ENCODE results near the gene ARHGEF28.

Gene ARHGEF28

DNA sequence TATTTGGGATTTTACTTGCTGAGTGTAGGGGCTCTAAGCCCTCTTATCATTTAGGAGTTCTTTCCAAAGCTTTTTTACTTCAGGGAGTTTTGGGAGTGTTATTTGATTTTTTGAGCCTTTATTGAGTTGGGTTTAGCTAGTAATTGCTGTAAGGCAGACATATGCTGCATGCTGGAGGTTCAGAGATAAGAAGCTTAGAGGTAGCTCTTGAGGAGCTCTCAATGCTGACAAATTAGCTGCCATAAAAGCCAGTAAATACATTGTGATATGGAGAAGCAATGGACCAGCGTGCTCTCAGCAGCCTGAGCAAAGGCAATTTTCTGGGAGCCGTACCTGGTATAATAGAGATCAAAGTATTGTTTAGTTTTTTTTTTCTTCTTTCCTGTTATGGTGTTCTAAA lies 11.6 kb downstream of the ARHGEF28 start:
- Mint-ChIP-seq H3K27me3 (peaks cover 16% of the 10 kb centered on the region), H3K36me3 (ENCODE audit: low read depth) (no peaks in the 10 kb centered on the region), H3K27ac (no peak overlapping the region), H3K4me3 (no peak overlapping the region), H3K4me1 (ENCODE audit: low read depth) (no peaks in the 10 kb centered on the region), H3K9me3 (no peaks in the 10 kb centered on the region)
- DNase-seq = no peak

DNA sequence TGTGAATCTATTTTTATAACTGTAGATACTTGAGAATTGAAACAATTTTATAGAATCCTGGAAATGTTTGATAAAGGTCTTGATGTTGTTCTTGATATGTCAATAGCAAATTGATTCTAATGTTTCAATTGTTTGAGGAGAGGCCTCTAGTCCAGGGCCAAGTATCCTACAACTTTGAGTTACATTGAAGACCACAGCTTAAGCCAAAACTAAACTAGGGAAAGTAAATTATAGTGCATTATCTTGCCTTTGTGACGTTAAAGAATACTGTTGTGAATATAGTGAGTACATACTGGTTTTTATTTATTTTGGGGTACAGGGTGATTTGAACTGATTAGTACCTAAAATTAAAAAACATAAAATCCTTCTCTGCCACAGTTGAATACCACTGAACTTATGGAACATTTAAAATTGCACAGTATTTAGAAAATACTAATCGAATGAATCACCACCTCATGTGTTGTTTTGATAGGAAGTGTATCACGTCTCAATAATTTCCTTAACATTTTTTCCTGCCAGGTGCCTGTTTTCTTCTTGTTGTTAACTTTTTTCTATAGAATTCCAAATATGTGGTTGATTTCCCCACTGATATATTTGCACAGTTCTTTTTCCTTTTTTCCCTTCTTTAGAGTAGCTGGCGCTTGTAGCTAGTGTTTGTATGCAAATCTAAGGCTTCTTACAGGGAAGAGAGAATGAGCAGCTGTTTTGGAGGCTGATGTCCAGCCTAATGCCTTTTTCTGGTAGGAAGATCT lies 12.5 kb downstream of the ARHGEF28 start:
- no peak for DNase-seq
- H3K27me3 Mint-ChIP-seq = peaks cover 12% of the 10 kb centered on the region
- no peak overlapping the region for H3K4me3 Mint-ChIP-seq
- H3K9me3 Mint-ChIP-seq = no peaks in the 10 kb centered on the region
- no peaks in the 10 kb centered on the region for H3K36me3 Mint-ChIP-seq (ENCODE audit: low read depth)
- H3K4me1 Mint-ChIP-seq (ENCODE audit: low read depth) = no peaks in the 10 kb centered on the region
- H3K27ac Mint-ChIP-seq = no peak overlapping the region

GRCh38 chr5:73640861-73641320 lies 14.9 kb downstream of the ARHGEF28 start:
- Mint-ChIP-seq H3K9me3 (no peaks in the 10 kb centered on the region), H3K4me1 (ENCODE audit: low read depth) (no peaks in the 10 kb centered on the region), H3K36me3 (ENCODE audit: low read depth) (no peaks in the 10 kb centered on the region), H3K4me3 (no peak overlapping the region), H3K27me3 (peaks cover 13% of the 10 kb centered on the region), H3K27ac (no peak overlapping the region)
- no peak for DNase-seq

DNA sequence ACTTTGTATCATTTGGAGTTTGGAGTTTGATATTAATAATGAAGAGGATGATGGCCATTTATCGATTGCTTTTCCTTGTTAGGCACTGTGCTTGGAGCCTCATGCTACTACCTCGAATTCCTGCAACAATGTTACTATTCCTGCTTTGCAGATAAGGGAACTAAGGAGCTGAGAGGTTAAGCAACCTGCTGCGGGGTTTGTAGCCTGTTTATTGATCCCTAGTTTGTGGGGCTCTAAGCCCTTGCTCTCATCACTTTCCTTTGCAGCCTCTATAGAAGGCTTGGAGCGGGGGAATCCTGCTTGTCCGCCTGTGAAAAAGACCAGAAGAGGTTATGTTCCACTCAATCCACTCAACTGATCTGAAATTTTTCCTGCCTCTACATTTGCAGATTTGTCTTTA lies 15.8 kb downstream of the ARHGEF28 start:
- DNase-seq = no peak

DNA sequence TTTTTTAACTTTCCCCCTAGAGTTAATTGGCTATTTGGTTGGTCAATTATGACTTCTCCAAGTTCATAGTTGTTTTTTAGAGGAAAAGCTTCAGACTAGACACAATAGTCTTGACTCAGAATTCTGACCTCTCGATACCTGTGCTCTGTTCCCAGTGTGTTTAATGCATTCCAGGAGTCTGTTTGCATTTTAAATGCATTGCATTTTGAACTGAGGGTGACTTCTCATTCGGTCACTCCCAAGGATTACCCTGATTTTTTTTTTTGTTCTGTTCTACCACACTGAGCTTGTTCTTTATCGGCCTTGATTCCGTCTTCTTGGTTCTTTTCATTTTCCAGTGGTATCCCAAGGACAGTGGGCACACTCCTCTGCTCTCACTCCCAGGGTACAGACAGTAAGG lies 16.3 kb downstream of the ARHGEF28 start:
- no peak for DNase-seq
- Mint-ChIP-seq H3K4me1 (ENCODE audit: low read depth) (no peaks in the 10 kb centered on the region), H3K27ac (no peak overlapping the region), H3K27me3 (peaks cover 20% of the 10 kb centered on the region), H3K36me3 (ENCODE audit: low read depth) (no peaks in the 10 kb centered on the region), H3K4me3 (no peak overlapping the region), H3K9me3 (no peaks in the 10 kb centered on the region)

More for the DNA sequence above, 15.8 kb downstream of the ARHGEF28 start:
- no peaks in the 10 kb centered on the region for H3K4me1 Mint-ChIP-seq (ENCODE audit: low read depth)
- H3K27ac Mint-ChIP-seq = no peak overlapping the region
- no peak overlapping the region for H3K4me3 Mint-ChIP-seq
- H3K9me3 Mint-ChIP-seq = no peaks in the 10 kb centered on the region
- peaks cover 20% of the 10 kb centered on the region for H3K27me3 Mint-ChIP-seq
- H3K36me3 Mint-ChIP-seq (ENCODE audit: low read depth) = no peaks in the 10 kb centered on the region

DNA sequence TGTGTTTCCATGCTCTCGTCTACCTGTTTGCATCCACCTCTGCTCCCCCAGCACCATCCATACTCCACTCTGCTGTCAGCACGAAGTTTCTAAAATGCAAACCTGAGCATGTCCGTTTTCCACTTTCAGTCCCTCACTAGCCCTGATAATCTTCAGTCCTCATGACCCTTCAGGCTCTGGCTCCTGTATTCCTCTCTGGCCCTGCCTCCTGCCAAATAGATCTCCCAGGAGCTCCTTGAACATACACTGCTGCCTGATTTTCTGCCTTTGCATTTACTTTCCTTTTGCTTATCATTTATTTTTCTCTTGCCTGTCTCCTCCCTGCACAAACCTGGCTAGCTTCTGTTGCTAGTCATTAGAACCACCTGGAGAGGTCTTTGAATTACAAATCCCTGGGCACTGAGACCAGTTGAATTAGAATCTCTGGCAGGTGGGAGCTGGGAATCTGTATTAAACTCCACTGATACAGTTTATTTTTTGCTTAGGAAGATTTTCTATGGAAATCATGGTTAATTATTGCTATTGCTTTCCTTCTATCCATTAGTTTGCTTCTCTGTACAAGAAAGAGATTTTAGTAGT lies 18.5 kb downstream of the ARHGEF28 start:
- peaks cover 31% of the 10 kb centered on the region for H3K27me3 Mint-ChIP-seq
- H3K36me3 Mint-ChIP-seq (ENCODE audit: low read depth) = no peaks in the 10 kb centered on the region
- no peaks in the 10 kb centered on the region for H3K9me3 Mint-ChIP-seq
- H3K4me1 Mint-ChIP-seq (ENCODE audit: low read depth) = no peaks in the 10 kb centered on the region
- no peak for DNase-seq
- H3K4me3 Mint-ChIP-seq = no peak overlapping the region
- no peak overlapping the region for H3K27ac Mint-ChIP-seq

DNA sequence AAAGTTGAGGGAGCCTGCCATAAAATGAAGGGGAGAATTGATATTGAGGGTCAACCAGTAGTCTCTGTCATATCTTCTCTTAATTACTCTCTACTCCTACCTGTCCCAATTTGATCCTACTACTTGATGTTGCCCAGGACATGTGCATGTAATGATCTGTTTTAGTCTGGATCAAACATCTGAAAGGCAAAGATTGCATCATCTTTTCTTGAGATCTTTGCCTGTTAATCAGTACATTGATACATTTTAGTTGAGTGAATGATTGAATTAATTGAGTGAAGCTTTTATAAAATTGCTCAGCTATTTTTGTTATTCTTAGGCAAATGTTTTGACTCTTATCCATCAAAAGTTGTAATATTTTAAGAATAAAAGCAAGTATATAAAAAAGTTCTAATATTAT lies 21.7 kb downstream of the ARHGEF28 start:
- Mint-ChIP-seq H3K4me3 (no peak overlapping the region), H3K4me1 (ENCODE audit: low read depth) (no peaks in the 10 kb centered on the region)

GRCh38 chr5:73648515-73648914 lies 22.5 kb downstream of the ARHGEF28 start:
- DNase-seq = no peak
- Mint-ChIP-seq H3K9me3 (no peaks in the 10 kb centered on the region), H3K4me1 (ENCODE audit: low read depth) (no peaks in the 10 kb centered on the region), H3K4me3 (no peak overlapping the region), H3K36me3 (ENCODE audit: low read depth) (no peaks in the 10 kb centered on the region), H3K27me3 (peaks cover 29% of the 10 kb centered on the region), H3K27ac (no peak overlapping the region)

More for the DNA sequence above, 21.7 kb downstream of the ARHGEF28 start:
- no peak for DNase-seq
- H3K36me3 Mint-ChIP-seq (ENCODE audit: low read depth) = no peaks in the 10 kb centered on the region
- no peak overlapping the region for H3K27ac Mint-ChIP-seq
- no peaks in the 10 kb centered on the region for H3K9me3 Mint-ChIP-seq
- H3K27me3 Mint-ChIP-seq = peaks cover 29% of the 10 kb centered on the region

GRCh38 chr5:73649926-73650325 lies 23.9 kb downstream of the ARHGEF28 start:
- Mint-ChIP-seq H3K36me3 (ENCODE audit: low read depth) (no peaks in the 10 kb centered on the region), H3K4me1 (ENCODE audit: low read depth) (no peaks in the 10 kb centered on the region), H3K27ac (no peak overlapping the region), H3K27me3 (peaks cover 29% of the 10 kb centered on the region), H3K4me3 (no peak overlapping the region), H3K9me3 (no peaks in the 10 kb centered on the region)
- no peak for DNase-seq

DNA sequence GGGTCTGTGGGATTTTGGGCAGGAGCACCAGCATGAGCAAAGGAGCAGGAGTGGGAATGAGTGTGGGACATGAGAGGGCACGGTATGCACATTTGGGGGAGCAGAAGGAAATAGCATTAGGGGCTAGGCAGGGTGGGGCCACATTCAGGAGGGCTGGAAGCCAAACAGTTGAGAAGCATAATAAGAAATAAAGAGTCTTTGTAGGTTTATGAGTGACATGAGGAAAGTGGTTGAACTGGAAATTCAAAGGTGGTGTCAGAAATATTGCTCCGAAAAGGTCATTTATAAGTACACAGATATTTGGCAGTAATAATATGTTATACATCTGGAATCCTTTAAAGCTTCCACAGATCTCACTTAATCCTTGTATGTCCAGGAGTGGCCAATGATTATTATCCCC lies 26.4 kb downstream of the ARHGEF28 start:
- Mint-ChIP-seq H3K4me3 (no peak overlapping the region), H3K9me3 (no peaks in the 10 kb centered on the region), H3K27ac (no peak overlapping the region), H3K27me3 (peaks cover 18% of the 10 kb centered on the region), H3K36me3 (ENCODE audit: low read depth) (no peaks in the 10 kb centered on the region), H3K4me1 (ENCODE audit: low read depth) (no peaks in the 10 kb centered on the region)
- no peak for DNase-seq

DNA sequence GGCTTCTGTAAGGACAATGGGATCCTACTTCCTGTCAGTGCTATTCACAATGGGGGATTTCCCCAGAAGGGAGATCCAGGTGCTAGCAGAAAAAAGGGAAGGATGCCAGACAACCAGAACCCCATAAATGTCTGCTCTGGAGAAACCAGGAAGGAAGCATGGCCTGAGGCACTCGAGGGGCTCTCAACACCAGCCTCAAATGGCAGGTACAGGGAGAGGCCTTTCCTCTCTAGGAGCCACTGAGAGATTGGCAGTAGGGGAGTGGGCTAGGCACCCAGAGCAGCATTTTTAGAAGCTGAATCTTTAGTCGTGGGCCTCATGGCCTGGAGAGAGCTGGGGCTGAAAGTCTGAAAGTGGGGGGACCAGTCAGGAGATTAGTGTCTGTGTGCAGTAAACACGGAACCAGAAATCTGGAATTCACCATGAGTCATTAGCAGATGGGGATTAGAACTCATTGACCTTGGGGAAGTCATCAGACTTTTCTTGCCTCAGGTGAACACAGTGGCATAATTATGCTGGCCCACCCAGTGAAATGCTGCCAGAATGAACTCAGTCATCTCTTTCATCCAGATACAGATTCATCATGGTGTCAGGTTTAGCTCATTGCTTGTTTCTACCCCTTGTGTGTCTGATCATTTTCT lies 28.3 kb downstream of the ARHGEF28 start:
- H3K9me3 Mint-ChIP-seq = no peaks in the 10 kb centered on the region
- no peak overlapping the region for H3K4me3 Mint-ChIP-seq
- peaks cover 10% of the 10 kb centered on the region for H3K27me3 Mint-ChIP-seq
- no peaks in the 10 kb centered on the region for H3K36me3 Mint-ChIP-seq (ENCODE audit: low read depth)
- DNase-seq = no peak
- no peaks in the 10 kb centered on the region for H3K4me1 Mint-ChIP-seq (ENCODE audit: low read depth)
- H3K27ac Mint-ChIP-seq = no peak overlapping the region

DNA sequence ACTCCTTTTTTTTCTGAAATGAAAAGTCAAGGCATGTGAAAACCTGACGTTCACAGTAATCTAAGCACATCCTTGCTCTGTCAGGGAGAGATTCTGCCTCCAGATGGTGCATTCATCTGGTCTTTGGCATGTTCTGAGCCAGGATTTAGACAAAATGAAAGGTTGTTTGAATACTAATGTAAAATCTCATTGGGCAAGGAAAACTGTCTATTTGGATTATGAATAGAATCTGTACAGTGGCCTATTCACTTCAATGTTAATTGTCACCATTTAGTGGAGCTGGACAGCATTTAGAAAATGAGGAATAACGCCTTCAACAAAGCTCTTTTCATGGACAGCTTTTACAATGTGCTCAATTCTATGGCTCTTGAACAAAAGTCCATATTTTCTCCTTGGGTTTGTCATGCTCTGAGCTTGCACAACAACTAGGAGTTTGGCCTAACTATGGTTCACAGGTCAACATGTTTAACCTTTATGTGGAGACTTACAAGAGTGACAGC lies 28.9 kb downstream of the ARHGEF28 start:
- no peaks in the 10 kb centered on the region for H3K4me1 Mint-ChIP-seq (ENCODE audit: low read depth)
- H3K4me3 Mint-ChIP-seq = no peak overlapping the region
- H3K36me3 Mint-ChIP-seq (ENCODE audit: low read depth) = no peaks in the 10 kb centered on the region
- DNase-seq = no peak
- no peaks in the 10 kb centered on the region for H3K9me3 Mint-ChIP-seq
- H3K27ac Mint-ChIP-seq = no peak overlapping the region
- H3K27me3 Mint-ChIP-seq = peaks cover 4% of the 10 kb centered on the region

DNA sequence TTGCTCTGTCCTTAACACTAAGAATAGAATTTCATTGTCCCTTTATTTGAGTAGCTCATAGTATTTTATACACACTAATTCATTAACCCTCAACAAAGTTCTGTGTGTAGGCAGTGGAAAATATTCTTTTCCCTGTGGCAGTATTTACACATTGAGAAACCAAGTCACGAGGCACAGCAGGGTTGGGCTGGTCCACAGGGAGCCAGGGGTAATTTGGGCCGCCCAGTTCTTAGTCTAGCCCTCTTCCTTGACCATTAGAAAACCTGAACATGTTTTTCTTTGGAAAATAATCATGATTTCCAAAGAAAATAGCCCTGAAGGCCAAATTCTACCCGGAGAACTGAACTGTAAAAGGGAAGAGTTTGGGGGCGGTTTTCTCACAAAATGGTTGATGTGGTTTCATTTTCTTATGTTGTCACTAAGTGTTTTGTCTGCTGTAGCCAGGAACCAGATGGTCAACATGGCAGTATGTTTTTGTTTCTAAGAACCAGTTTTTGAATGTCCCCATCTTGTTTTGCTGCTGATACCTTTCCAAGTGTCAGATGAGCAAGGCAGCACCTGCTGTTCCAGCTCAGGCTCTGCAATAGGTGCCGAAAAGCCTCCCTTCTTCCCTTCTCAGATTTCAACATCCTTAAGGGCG lies 29.6 kb downstream of the ARHGEF28 start:
- H3K4me1 Mint-ChIP-seq (ENCODE audit: low read depth) = no peaks in the 10 kb centered on the region
- H3K27me3 Mint-ChIP-seq = peaks cover 2% of the 10 kb centered on the region
- no peak for DNase-seq
- H3K4me3 Mint-ChIP-seq = no peak overlapping the region
- no peaks in the 10 kb centered on the region for H3K9me3 Mint-ChIP-seq
- no peaks in the 10 kb centered on the region for H3K36me3 Mint-ChIP-seq (ENCODE audit: low read depth)
- H3K27ac Mint-ChIP-seq = no peak overlapping the region

- Mint-ChIP-seq H3K27me3 (peaks cover 19% of the 10 kb centered on the region), H3K4me3 (no peak overlapping the region), H3K36me3 (ENCODE audit: low read depth) (no peaks in the 10 kb centered on the region), H3K4me1 (ENCODE audit: low read depth) (no peaks in the 10 kb centered on the region), H3K9me3 (no peaks in the 10 kb centered on the region), H3K27ac (no peak overlapping the region)
- DNase-seq = no peak
These were observed 35.8 kb downstream of the ARHGEF28 start for GRCh38 chr5:73661753-73662152.

Measured in activated T-cell treated with anti-CD3 and anti-CD28 coated beads, Interleukin-2, amount 50 U/mL, for 24 hours (primary cell).